Kidney (tissue), 14 donors: ENCODE measurements around the gene ABCG2. TPM values are rescaled to one million over a fixed set of nuclear protein-coding genes. Genes with fewer than 3 reads are reported as not detected.

ENCODE experiments used
- DNase-seq, 5 donors: peaks; one replicate each; pipeline ENCODE4 v3.0.0-alpha.2; 2013 to 2020
- FAIRE-seq: peaks from 2 replicates; lab custom pipeline; 2012; peaks lifted over from hg19 to GRCh38; lab: Jason Lieb, UNC
- H3K27ac ChIP-seq, 2 donors: one replicate each; pipeline ENCODE4 v1.7.0; 2013; ENCODE audit warnings: low read depth in 2 of 2, low read length in 2 of 2, inconsistent platforms in 1 of 2
- H3K27me3 ChIP-seq: one replicate; pipeline ENCODE4 v1.7.1; 2013; ENCODE audit warnings: low read length, inconsistent platforms; ENCODE audit not compliant: control insufficient read depth, insufficient read depth
- H3K36me3 ChIP-seq, 3 donors: one replicate each; pipeline versions ENCODE4 v1.7.0 to v1.7.1; 2013; ENCODE audit warnings: low read length in 3 of 3, control low read depth in 1 of 3, inconsistent platforms in 1 of 3; ENCODE audit not compliant: insufficient read depth in 3 of 3, control insufficient read depth in 2 of 3
- H3K4me1 ChIP-seq, 3 donors: one replicate each; pipeline versions ENCODE4 v1.7.0 to v1.7.1; 2013; ENCODE audit warnings: low read length in 3 of 3, inconsistent platforms in 1 of 3, low read depth in 1 of 3; ENCODE audit not compliant: control insufficient read depth in 2 of 3, insufficient read depth in 2 of 3
- H3K4me3 ChIP-seq, 3 donors: one replicate each; pipeline versions ENCODE4 v1.7.0 to v1.8.1; 2013; ENCODE audit warnings: low read length in 3 of 3, control low read depth in 1 of 3, inconsistent platforms in 1 of 3
- H3K9ac ChIP-seq, 3 donors: one replicate each; pipeline versions ENCODE4 v1.7.0 to v1.7.1; 2013; ENCODE audit warnings: low read length in 3 of 3, control low read depth in 1 of 3, inconsistent platforms in 1 of 3
- H3K9me3 ChIP-seq, 3 donors: one replicate each; pipeline versions ENCODE4 v1.7.0 to v1.7.1; 2013; ENCODE audit warnings: low read length in 3 of 3, control low read depth in 1 of 3, inconsistent platforms in 1 of 3; ENCODE audit not compliant: control insufficient read depth in 2 of 3, insufficient read depth in 1 of 3
- intact Hi-C: fragments of 100-400 bp; cut with DNase I; formaldehyde crosslinking; loops from one replicate; pipeline ENCODE4 v1.11.1; 2022
- polyA plus RNA-seq: library from polyadenylated mRNA; stranded (reverse); fragments of 350-450 nt; fragmentation: Illumina TruSeq; extraction: RNeasy Lipid Tissue Mini Kit (QIAGEN cat#74804); gene quantifications from one replicate; pipeline ENCODE4 v1.2.3, GENCODE V29; 2014; ENCODE audit warnings: low read depth, low replicate concordance; ENCODE audit not compliant: insufficient read depth
- total RNA-seq: library from RNA; stranded (reverse); fragmentation: NEBNext Ultra II Directional; extraction: Animal tissue kit (Norgen Biotek cat#: 25700); gene quantifications from one replicate; pipeline ENCODE4 v1.2.1, GENCODE V29; 2021
- TF ChIP-seq, protein P1 (sequence below): IDR thresholded peaks from 3 replicates; pipeline ENCODE4 v1.5.1; 2012; ENCODE audit warnings: mild to moderate bottlenecking, moderate library complexity, borderline replicate concordance; ENCODE audit not compliant: insufficient read depth; ENCODE audit errors: extremely low read depth
- donor health status: control.
- donor health status: control.
- donor health status: control.
- donor health status: control.
- donor health status: control.
- donor health status: DM: yes; HTN: yes; CAD: no.
- donor health status: Normal renal cell carcinoma (clear cell type).

Gene ABCG2
- total and polyA plus RNA-seq, 2 donors from 2014 or later: 1.5 to 4.7 TPM

DNA sequence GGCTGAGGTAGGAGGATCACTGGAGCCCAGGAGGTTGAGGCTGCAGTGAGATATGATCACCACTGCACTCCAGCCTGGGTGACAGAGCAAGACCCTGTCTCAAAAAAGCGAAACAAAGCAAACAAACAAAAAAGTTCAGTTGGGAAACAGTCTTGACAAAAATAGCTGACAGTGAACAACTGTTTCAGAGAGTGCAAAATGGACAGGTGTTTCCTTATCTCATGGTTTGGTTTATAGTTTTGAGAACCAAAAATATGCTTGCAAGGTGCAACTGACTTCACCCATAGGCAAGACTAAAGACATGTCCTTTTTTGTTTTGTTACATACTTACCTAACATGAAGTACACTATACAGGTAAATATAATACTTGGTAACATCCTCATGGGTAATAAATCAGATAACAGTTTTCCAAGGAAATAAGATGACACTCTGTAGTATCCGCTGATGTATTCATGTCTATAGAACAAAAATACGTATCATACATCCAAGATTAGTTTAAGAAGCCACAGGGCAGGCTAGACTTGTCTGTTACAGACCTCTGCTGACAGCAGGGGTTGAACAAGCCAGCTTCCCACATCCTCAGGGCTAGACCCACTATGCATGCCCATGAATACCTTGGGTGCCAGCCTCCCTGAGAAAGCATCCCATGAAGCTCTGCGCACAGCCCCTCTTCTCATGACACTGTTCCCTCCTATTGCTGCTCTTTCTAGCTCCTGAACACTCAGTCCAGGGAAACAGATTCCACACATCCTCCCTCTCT, 59.3 kb downstream of the ABCG2 start:
- H3K9me3 ChIP-seq: no peaks in the 10 kb centered on the region
- no peak for FAIRE-seq
- TF ChIP-seq, protein P1, sequence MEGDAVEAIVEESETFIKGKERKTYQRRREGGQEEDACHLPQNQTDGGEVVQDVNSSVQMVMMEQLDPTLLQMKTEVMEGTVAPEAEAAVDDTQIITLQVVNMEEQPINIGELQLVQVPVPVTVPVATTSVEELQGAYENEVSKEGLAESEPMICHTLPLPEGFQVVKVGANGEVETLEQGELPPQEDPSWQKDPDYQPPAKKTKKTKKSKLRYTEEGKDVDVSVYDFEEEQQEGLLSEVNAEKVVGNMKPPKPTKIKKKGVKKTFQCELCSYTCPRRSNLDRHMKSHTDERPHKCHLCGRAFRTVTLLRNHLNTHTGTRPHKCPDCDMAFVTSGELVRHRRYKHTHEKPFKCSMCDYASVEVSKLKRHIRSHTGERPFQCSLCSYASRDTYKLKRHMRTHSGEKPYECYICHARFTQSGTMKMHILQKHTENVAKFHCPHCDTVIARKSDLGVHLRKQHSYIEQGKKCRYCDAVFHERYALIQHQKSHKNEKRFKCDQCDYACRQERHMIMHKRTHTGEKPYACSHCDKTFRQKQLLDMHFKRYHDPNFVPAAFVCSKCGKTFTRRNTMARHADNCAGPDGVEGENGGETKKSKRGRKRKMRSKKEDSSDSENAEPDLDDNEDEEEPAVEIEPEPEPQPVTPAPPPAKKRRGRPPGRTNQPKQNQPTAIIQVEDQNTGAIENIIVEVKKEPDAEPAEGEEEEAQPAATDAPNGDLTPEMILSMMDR: no peak

DNA sequence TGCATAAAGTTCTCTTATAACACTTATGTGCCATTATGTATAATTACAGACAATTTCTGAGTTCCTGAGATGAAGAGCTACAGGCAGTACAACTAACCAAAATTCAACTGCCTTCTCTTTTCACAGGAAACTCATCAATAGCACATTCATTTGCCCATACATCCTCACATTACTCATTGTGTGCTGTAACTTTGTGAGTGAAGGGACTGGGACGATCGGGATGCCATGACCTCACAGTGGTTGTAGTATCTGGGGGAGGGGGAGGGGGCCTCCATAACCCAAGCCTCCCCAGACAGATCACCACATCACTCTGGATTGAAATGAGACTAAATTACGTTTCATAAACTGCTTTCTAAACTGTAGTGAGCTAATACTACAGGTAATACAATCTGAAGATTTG, 60.7 kb downstream of the ABCG2 start:
- H3K4me1 ChIP-seq: no peaks in the 10 kb centered on the region
- TF ChIP-seq, protein P1: no peak
- no peak for FAIRE-seq
- H3K27ac ChIP-seq: no peak overlapping the region
- intact Hi-C loops: no loop called here
- H3K9ac ChIP-seq: no peak overlapping the region
- H3K4me3 ChIP-seq: no peak overlapping the region
- H3K36me3 ChIP-seq: no peaks in the 10 kb centered on the region
- DNase-seq: no peak
- no peaks in the 10 kb centered on the region for H3K9me3 ChIP-seq
- H3K27me3 ChIP-seq: no peaks in the 10 kb centered on the region

More for the DNA sequence above, 59.3 kb downstream of the ABCG2 start:
- no peak overlapping the region for H3K9ac ChIP-seq
- no peaks in the 10 kb centered on the region for H3K36me3 ChIP-seq
- no peak overlapping the region for H3K27ac ChIP-seq
- DNase-seq: no peak
- no peaks in the 10 kb centered on the region for H3K27me3 ChIP-seq
- H3K4me3 ChIP-seq: no peak overlapping the region
- no peaks in the 10 kb centered on the region for H3K4me1 ChIP-seq
- intact Hi-C loops: no loop called here

GRCh38 chr4:88097301-88097700, 61.1 kb downstream of the ABCG2 start:
- H3K36me3 ChIP-seq: no peaks in the 10 kb centered on the region
- H3K9me3 ChIP-seq: no peaks in the 10 kb centered on the region
- intact Hi-C loops: no loop called here
- TF ChIP-seq, protein P1: no peak
- H3K4me3 ChIP-seq: no peak overlapping the region
- DNase-seq (no peak), FAIRE-seq (no peak)
- H3K27me3 ChIP-seq: no peaks in the 10 kb centered on the region
- H3K27ac ChIP-seq: no peak overlapping the region
- H3K4me1 ChIP-seq: no peaks in the 10 kb centered on the region
- H3K9ac ChIP-seq: no peak overlapping the region
